Measurements from ENCODE around the gene ZNF646.

ZNF646 gene

GRCh38 chr16:31080035-31080629, 5.9 kb downstream of the ZNF646 start:
- DNase-seq (ENCODE audit: low read depth), result no peak
- TF ChIP-seq CTCF (conservative IDR thresholded peaks at IDR 0.05; ENCODE audit: control insufficient read depth, insufficient read depth, low read depth, low read length), result no peak
- H3K4me3 ChIP-seq (ENCODE audit: control insufficient read depth, low read depth, low read length), result no peak overlapping the region

- no peak for DNase-seq (ENCODE audit: low read depth)
- no peak overlapping the region for H3K4me3 ChIP-seq (ENCODE audit: control insufficient read depth, low read depth, low read length)
- no peak for TF ChIP-seq CTCF (conservative IDR thresholded peaks at IDR 0.05; ENCODE audit: control insufficient read depth, insufficient read depth, low read depth, low read length)
Observed at GRCh38 chr16:31080756-31081419, 6.7 kb downstream of the ZNF646 start.

- TF ChIP-seq CTCF (conservative IDR thresholded peaks at IDR 0.05; ENCODE audit: control insufficient read depth, insufficient read depth, low read depth, low read length), result no peak
- no peak overlapping the region for H3K4me3 ChIP-seq (ENCODE audit: control insufficient read depth, low read depth, low read length)
- no peak for DNase-seq (ENCODE audit: low read depth)
Observed at GRCh38 chr16:31081428-31082351, 7.5 kb downstream of the ZNF646 start.

GRCh38 chr16:31082368-31083045, 8.3 kb downstream of the ZNF646 start:
- no peak for TF ChIP-seq CTCF (conservative IDR thresholded peaks at IDR 0.05; ENCODE audit: control insufficient read depth, insufficient read depth, low read depth, low read length)
- no peak overlapping the region for H3K4me3 ChIP-seq (ENCODE audit: control insufficient read depth, low read depth, low read length)
- DNase-seq (ENCODE audit: low read depth), result no peak

- no peak for TF ChIP-seq CTCF (conservative IDR thresholded peaks at IDR 0.05; ENCODE audit: control insufficient read depth, insufficient read depth, low read depth, low read length)
- H3K4me3 ChIP-seq (ENCODE audit: control insufficient read depth, low read depth, low read length), result no peak overlapping the region
- DNase-seq (ENCODE audit: low read depth), result no peak
Observed at GRCh38 chr16:31083081-31083480, 8.9 kb downstream of the ZNF646 start.

- no peak for TF ChIP-seq CTCF (conservative IDR thresholded peaks at IDR 0.05; ENCODE audit: control insufficient read depth, insufficient read depth, low read depth, low read length)
- H3K4me3 ChIP-seq (ENCODE audit: control insufficient read depth, low read depth, low read length), result no peak overlapping the region
- no peak for DNase-seq (ENCODE audit: low read depth)
Observed at GRCh38 chr16:31083556-31083955, 9.3 kb downstream of the ZNF646 start.
